ENCODE results near the gene SP3. TPM values are rescaled to one million over a fixed set of nuclear protein-coding genes. Genes with fewer than 3 reads are reported as not detected.

The SP3 gene
- polyA plus RNA-seq, 1 donor (not counting 4 experiments of a cell fraction or from before 2014, with no cell fraction given), result 46.7 TPM

- Histone ChIP-seq H3K9me1 (ENCODE audit: control insufficient read depth, extremely low read depth, insufficient read depth, low read length) (no peaks in the 10 kb centered on the region), H3K36me3 (ENCODE audit: control insufficient read depth in 2 of 2, extremely low read depth in 1 of 2, insufficient read depth in 2 of 2, low read length in 2 of 2) (no peaks in the 10 kb centered on the region), H3K4me2 (ENCODE audit: control insufficient read depth, extremely low read depth, insufficient read depth, low read depth, low read length) (no peak overlapping the region), H3K27me3 (ENCODE audit: control insufficient read depth, extremely low read depth, insufficient read depth, low read length) (no peaks in the 10 kb centered on the region), H3K27ac (ENCODE audit: control insufficient read depth, insufficient read depth, low read length) (no peak overlapping the region), H3K9me3 (ENCODE audit: control insufficient read depth, low read depth, low read length) (no peaks in the 10 kb centered on the region), H3K9ac (ENCODE audit: control insufficient read depth, extremely low read depth, insufficient read depth, low read length) (no peak overlapping the region), H2AFZ (ENCODE audit: control insufficient read depth, low read length) (no peak overlapping the region), H3K79me2 (ENCODE audit: control insufficient read depth, insufficient read depth, low read length) (no peaks in the 10 kb centered on the region), H3K4me3 (ENCODE audit: control insufficient read depth in 2 of 3, extremely low read depth in 1 of 3, insufficient read depth in 2 of 3, low read depth in 1 of 3, low read length in 3 of 3) (no peak overlapping the region), H3K4me1 (ENCODE audit: control insufficient read depth, extremely low read depth, insufficient read depth, low read length) (peaks cover 10% of the 10 kb centered on the region), H4K20me1 (ENCODE audit: control insufficient read depth, extremely low read depth, insufficient read depth, low read length) (no peaks in the 10 kb centered on the region)
- DNase-seq (ENCODE audit: low read depth, low spot score) (no peak), FAIRE-seq (no peak)
- dilution Hi-C loops (cut with MboI; ENCODE audit: extremely low pct_ligation_motif_present, low sequenced_read_pairs), result no loop called here
- TF ChIP-seq CTCF (optimal IDR thresholded peaks at IDR 0.05 in 1 of 3, IDR thresholded peaks at IDR 0.05 in 1 of 3, conservative IDR thresholded peaks at IDR 0.05 in 1 of 3; ENCODE audit: extremely low read depth in 1 of 3, insufficient read depth in 2 of 3, low read length in 3 of 3) (no peak), EZH2 (IDR thresholded peaks at IDR 0.05; ENCODE audit: low read length) (no peak)
Measured at GRCh38 chr2:174005801-174006419, 40.7 kb upstream of the SP3 start.

- no peak overlapping the region for H3K27ac ChIP-seq (ENCODE audit: control insufficient read depth, insufficient read depth, low read length)
- dilution Hi-C loops (cut with MboI; ENCODE audit: extremely low pct_ligation_motif_present, low sequenced_read_pairs), result no loop called here
Measured at GRCh38 chr2:174004905-174005605, 39.9 kb upstream of the SP3 start.

More at GRCh38 chr2:174004905-174005605, 39.9 kb upstream of the SP3 start:
- Histone ChIP-seq H3K79me2 (ENCODE audit: control insufficient read depth, insufficient read depth, low read length) (no peaks in the 10 kb centered on the region), H3K27me3 (ENCODE audit: control insufficient read depth, extremely low read depth, insufficient read depth, low read length) (no peaks in the 10 kb centered on the region), H3K9ac (ENCODE audit: control insufficient read depth, extremely low read depth, insufficient read depth, low read length) (no peak overlapping the region), H3K4me2 (ENCODE audit: control insufficient read depth, extremely low read depth, insufficient read depth, low read depth, low read length) (no peak overlapping the region), H2AFZ (ENCODE audit: control insufficient read depth, low read length) (no peak overlapping the region), H3K9me3 (ENCODE audit: control insufficient read depth, low read depth, low read length) (no peaks in the 10 kb centered on the region), H3K4me3 (ENCODE audit: control insufficient read depth in 2 of 3, extremely low read depth in 1 of 3, insufficient read depth in 2 of 3, low read depth in 1 of 3, low read length in 3 of 3) (no peak overlapping the region), H3K36me3 (ENCODE audit: control insufficient read depth in 2 of 2, extremely low read depth in 1 of 2, insufficient read depth in 2 of 2, low read length in 2 of 2) (no peaks in the 10 kb centered on the region), H3K9me1 (ENCODE audit: control insufficient read depth, extremely low read depth, insufficient read depth, low read length) (no peaks in the 10 kb centered on the region), H4K20me1 (ENCODE audit: control insufficient read depth, extremely low read depth, insufficient read depth, low read length) (no peaks in the 10 kb centered on the region), H3K4me1 (ENCODE audit: control insufficient read depth, extremely low read depth, insufficient read depth, low read length) (peaks cover 10% of the 10 kb centered on the region)
- no peak for DNase-seq (ENCODE audit: low read depth, low spot score)
- FAIRE-seq, result peak; percentile 61
- TF ChIP-seq EZH2 (IDR thresholded peaks at IDR 0.05; ENCODE audit: low read length) (no peak), CTCF (optimal IDR thresholded peaks at IDR 0.05 in 1 of 3, IDR thresholded peaks at IDR 0.05 in 1 of 3, conservative IDR thresholded peaks at IDR 0.05 in 1 of 3; ENCODE audit: extremely low read depth in 1 of 3, insufficient read depth in 2 of 3, low read length in 3 of 3) (no peak)

Measured in keratinocyte (primary cell).